HG02610 (cell line): ENCODE data around the gene PTGES3L.

Experiments
- ATAC-seq: cut with Tn5 transposase; IDR thresholded peaks from one replicate; pipeline ENCODE4 v1.9.1; 2021; ENCODE audit warnings: mild to moderate bottlenecking, moderate library complexity; ENCODE audit not compliant: unreplicated experiment

Gene PTGES3L

GRCh38 chr17:42979511-42980273 is at the start of gene PTGES3L:
Gene PTGES3L (minus strand): TSS chr17:42980080. CDS start chr17:42980053, 27 bp downstream.
- ATAC-seq: no peak

GRCh38 chr17:43028221-43028861 is 48.5 kb upstream of the PTGES3L start:
- ATAC-seq: no peak

- no peak for ATAC-seq
These were observed 47.5 kb upstream of the PTGES3L start for GRCh38 chr17:43027091-43028032.

GRCh38 chr17:43026595-43026994 is 46.7 kb upstream of the PTGES3L start:
- no peak for ATAC-seq

- no peak for ATAC-seq
These were observed 46.1 kb upstream of the PTGES3L start for GRCh38 chr17:43025766-43026537.

- no peak for ATAC-seq
These were observed 45.4 kb upstream of the PTGES3L start for GRCh38 chr17:43025290-43025657.

- ATAC-seq: peak; percentile 43
These were observed 44.8 kb upstream of the PTGES3L start, which contains the start of gene RND2 for GRCh38 chr17:43024407-43025289. Gene RND2 (plus strand): TSS chr17:43025231. CDS start chr17:43025348, 117 bp downstream.

GRCh38 chr17:43021741-43022512 is 42.0 kb upstream of the PTGES3L start, which contains the start of gene VAT1:
Gene VAT1 (minus strand): TSS chr17:43022385. CDS start chr17:43022322, 63 bp downstream.
- ATAC-seq: no peak

GRCh38 chr17:43020789-43021740 is 41.2 kb upstream of the PTGES3L start:
- ATAC-seq: no peak

GRCh38 chr17:43020030-43020621 is 40.2 kb upstream of the PTGES3L start:
- no peak for ATAC-seq

GRCh38 chr17:43019418-43019817 is 39.5 kb upstream of the PTGES3L start:
- ATAC-seq: no peak

GRCh38 chr17:43018932-43019331 is 39.1 kb upstream of the PTGES3L start:
- ATAC-seq: no peak

GRCh38 chr17:43018008-43018853 is 38.4 kb upstream of the PTGES3L start:
- ATAC-seq: no peak

GRCh38 chr17:43016216-43016615 is 36.3 kb upstream of the PTGES3L start:
- no peak for ATAC-seq

GRCh38 chr17:43015579-43015978 is 35.7 kb upstream of the PTGES3L start:
- no peak for ATAC-seq
